Measurements from ENCODE around the gene ARMC2. TPM values are rescaled to one million over a fixed set of nuclear protein-coding genes. Genes with fewer than 3 reads are reported as not detected.

The ARMC2 gene
- total and polyA plus RNA-seq, 5 experiments from 2014 or later, result 2.4 to 9.4 (median 4.9) TPM

GRCh38 chr6:108989700-108990099 lies 141.5 kb downstream of the ARMC2 start:
- DNase-seq (no peak), ATAC-seq (no peak)
- H3K27ac Mint-ChIP-seq, result no peak overlapping the region
- H3K36me3 Mint-ChIP-seq, result peaks cover 29 to 80% (median 51%) of the 10 kb centered on the region in 3 donors
- H3K4me3 Mint-ChIP-seq, result no peak overlapping the region
- H3K9me3 Mint-ChIP-seq, result no peaks in the 10 kb centered on the region
- POLR2A ChIA-PET, result interaction anchor here (0.6 kb wide), 1 partner anchor 63 kb away, joined by 3 read pairs; no protein-coding TSS in a partner anchor
- H3K27me3 Mint-ChIP-seq, result no peaks in the 10 kb centered on the region
- peaks cover 0 to 2% (median 0%) of the 10 kb centered on the region in 4 donors for H3K4me1 Mint-ChIP-seq

- Mint-ChIP-seq H3K27me3 (no peaks in the 10 kb centered on the region), H3K9me3 (no peaks in the 10 kb centered on the region), H3K36me3 (peaks cover 21 to 76% (median 37%) of the 10 kb centered on the region in 3 donors), H3K27ac (no peak overlapping the region), H3K4me1 (peaks cover 0 to 2% (median 0%) of the 10 kb centered on the region in 4 donors), H3K4me3 (no peak overlapping the region)
- ATAC-seq, result no peak
- POLR2A ChIA-PET, result no interaction called here
- no peak for DNase-seq
Measured at GRCh38 chr6:108993876-108994275, 145.7 kb downstream of the ARMC2 start.

- Mint-ChIP-seq H3K36me3 (peaks cover 13 to 77% (median 34%) of the 10 kb centered on the region in 3 donors), H3K4me1 (peaks cover 0 to 2% (median 0%) of the 10 kb centered on the region in 4 donors), H3K9me3 (no peaks in the 10 kb centered on the region), H3K27me3 (no peaks in the 10 kb centered on the region), H3K4me3 (no peak overlapping the region), H3K27ac (no peak overlapping the region)
- ATAC-seq, result no peak
- POLR2A ChIA-PET, result interaction anchor here (1.0 kb wide), 1 partner anchor 13 kb away, joined by 3 read pairs; no protein-coding TSS in a partner anchor
- DNase-seq, result no peak
Measured at GRCh38 chr6:108995296-108995695, 147.1 kb downstream of the ARMC2 start.

- Mint-ChIP-seq H3K9me3 (no peaks in the 10 kb centered on the region), H3K27ac (no peak overlapping the region), H3K36me3 (peaks cover 6 to 74% (median 27%) of the 10 kb centered on the region in 3 donors), H3K27me3 (no peaks in the 10 kb centered on the region), H3K4me1 (peaks cover 0 to 2% (median 1%) of the 10 kb centered on the region in 4 donors), H3K4me3 (no peak overlapping the region)
- DNase-seq (no peak), ATAC-seq (no peak)
- POLR2A ChIA-PET, result interaction anchor here (1.0 kb wide), 1 partner anchor 13 kb away, joined by 3 read pairs; no protein-coding TSS in a partner anchor
Measured at GRCh38 chr6:108996208-108996607, 148.0 kb downstream of the ARMC2 start.

GRCh38 chr6:108998485-108998884 lies 150.3 kb downstream of the ARMC2 start:
- Mint-ChIP-seq H3K27me3 (no peaks in the 10 kb centered on the region), H3K4me1 (peaks cover 0 to 19% (median 8%) of the 10 kb centered on the region in 4 donors), H3K27ac (no peak overlapping the region), H3K9me3 (no peaks in the 10 kb centered on the region), H3K4me3 (no peak overlapping the region), H3K36me3 (peaks cover 0 to 59% (median 17%) of the 10 kb centered on the region in 3 donors)
- ATAC-seq (no peak), DNase-seq (no peak)
- POLR2A ChIA-PET, result no interaction called here

- Mint-ChIP-seq H3K36me3 (peaks cover 0 to 52% (median 15%) of the 10 kb centered on the region in 3 donors), H3K27me3 (no peaks in the 10 kb centered on the region), H3K27ac (no peak overlapping the region), H3K4me1 (peaks cover 0 to 25% (median 11%) of the 10 kb centered on the region in 4 donors), H3K9me3 (no peaks in the 10 kb centered on the region), H3K4me3 (no peak overlapping the region)
- no peak for DNase-seq
- ATAC-seq, result no peak
- POLR2A ChIA-PET, result interaction anchor here (1.0 to 1.9 kb wide), 2 partner anchors 9 to 11 kb away, joined by 3 to 4 read pairs; no protein-coding TSS in a partner anchor
Measured at GRCh38 chr6:108999428-108999827, 151.2 kb downstream of the ARMC2 start.

GRCh38 chr6:109000289-109000688 lies 152.1 kb downstream of the ARMC2 start:
- Mint-ChIP-seq H3K36me3 (peaks cover 0 to 49% (median 12%) of the 10 kb centered on the region in 3 donors), H3K4me3 (no peak overlapping the region), H3K9me3 (no peaks in the 10 kb centered on the region), H3K4me1 (peaks cover 5 to 34% (median 19%) of the 10 kb centered on the region in 4 donors), H3K27ac (no peak overlapping the region), H3K27me3 (no peaks in the 10 kb centered on the region)
- POLR2A ChIA-PET, result interaction anchor here (1.9 kb wide), 1 partner anchor 10 kb away, joined by 4 read pairs; no protein-coding TSS in a partner anchor
- ATAC-seq (no peak), DNase-seq (no peak)

GRCh38 chr6:109001291-109001894 lies 153.2 kb downstream of the ARMC2 start:
- H3K9me3 Mint-ChIP-seq, result no peaks in the 10 kb centered on the region
- no peaks in the 10 kb centered on the region for H3K27me3 Mint-ChIP-seq
- no peak overlapping the region for H3K4me3 Mint-ChIP-seq
- H3K4me1 Mint-ChIP-seq, result peaks cover 8 to 40% (median 24%) of the 10 kb centered on the region in 4 donors
- POLR2A ChIA-PET, result interaction anchor here (0.6 kb wide), 1 partner anchor 35 kb away, joined by 3 read pairs; no protein-coding TSS in a partner anchor
- DNase-seq (no peak), ATAC-seq (no peak)
- peak overlapping the region in 2 of 10 donors; percentile 37 to 46 for H3K27ac Mint-ChIP-seq
- peaks cover 0 to 42% (median 12%) of the 10 kb centered on the region in 3 donors for H3K36me3 Mint-ChIP-seq

GRCh38 chr6:109002051-109002697 lies 154.0 kb downstream of the ARMC2 start:
- Mint-ChIP-seq H3K4me1 (peaks cover 9 to 48% (median 31%) of the 10 kb centered on the region in 4 donors), H3K36me3 (peaks cover 0 to 37% (median 10%) of the 10 kb centered on the region in 3 donors), H3K27ac (peak overlapping the region in 6 of 10 donors; percentile 3 to 66 (median 24)), H3K4me3 (no peak overlapping the region), H3K27me3 (no peaks in the 10 kb centered on the region), H3K9me3 (no peaks in the 10 kb centered on the region)
- DNase-seq, result no peak
- POLR2A ChIA-PET, result interaction anchor here (0.6 kb wide), 1 partner anchor 34 kb away, joined by 3 read pairs; no protein-coding TSS in a partner anchor
- ATAC-seq, result no peak

GRCh38 chr6:109002882-109003281 lies 154.7 kb downstream of the ARMC2 start:
- Mint-ChIP-seq H3K36me3 (peaks cover 0 to 30% (median 5%) of the 10 kb centered on the region in 3 donors), H3K27ac (peak overlapping the region in 1 of 10 donors; percentile 46), H3K4me3 (no peak overlapping the region), H3K9me3 (no peaks in the 10 kb centered on the region), H3K4me1 (peaks cover 14 to 55% (median 38%) of the 10 kb centered on the region in 4 donors), H3K27me3 (no peaks in the 10 kb centered on the region)
- DNase-seq (no peak), ATAC-seq (no peak)
- POLR2A ChIA-PET, result no interaction called here

GRCh38 chr6:109006818-109007217 lies 158.6 kb downstream of the ARMC2 start:
- peaks cover 27 to 76% (median 48%) of the 10 kb centered on the region in 4 donors for H3K4me1 Mint-ChIP-seq
- no peak for DNase-seq
- peak overlapping the region in 4 of 10 donors; percentile 63 to 90 (median 66) for H3K27ac Mint-ChIP-seq
- H3K9me3 Mint-ChIP-seq, result no peaks in the 10 kb centered on the region
- POLR2A ChIA-PET, result interaction anchor here (0.7 kb wide), 1 partner anchor 64 kb away, joined by 3 read pairs; no protein-coding TSS in a partner anchor
- no peaks in the 10 kb centered on the region for H3K27me3 Mint-ChIP-seq
- no peak for ATAC-seq
- no peaks in the 10 kb centered on the region for H3K36me3 Mint-ChIP-seq
- peak overlapping the region in 9 of 10 donors; percentile 53 to 94 (median 73) for H3K4me3 Mint-ChIP-seq

GRCh38 chr6:109007521-109007920 lies 159.3 kb downstream of the ARMC2 start:
- Mint-ChIP-seq H3K36me3 (no peaks in the 10 kb centered on the region), H3K4me1 (peaks cover 30 to 74% (median 49%) of the 10 kb centered on the region in 4 donors), H3K27ac (peak overlapping the region in 9 of 10 donors; percentile 16 to 97 (median 89)), H3K4me3 (peak overlapping the region; percentile 88 to 97 (median 94)), H3K9me3 (no peaks in the 10 kb centered on the region), H3K27me3 (no peaks in the 10 kb centered on the region)
- no peak for DNase-seq
- POLR2A ChIA-PET, result interaction anchor here (0.7 to 3.0 kb wide), 3 partner anchors 9 to 967 kb away, joined by 3 to 11 read pairs (median 8); no protein-coding TSS in a partner anchor
- ATAC-seq, result no peak
